ENCODE measurements around the gene PICK1.

The PICK1 gene

DNA sequence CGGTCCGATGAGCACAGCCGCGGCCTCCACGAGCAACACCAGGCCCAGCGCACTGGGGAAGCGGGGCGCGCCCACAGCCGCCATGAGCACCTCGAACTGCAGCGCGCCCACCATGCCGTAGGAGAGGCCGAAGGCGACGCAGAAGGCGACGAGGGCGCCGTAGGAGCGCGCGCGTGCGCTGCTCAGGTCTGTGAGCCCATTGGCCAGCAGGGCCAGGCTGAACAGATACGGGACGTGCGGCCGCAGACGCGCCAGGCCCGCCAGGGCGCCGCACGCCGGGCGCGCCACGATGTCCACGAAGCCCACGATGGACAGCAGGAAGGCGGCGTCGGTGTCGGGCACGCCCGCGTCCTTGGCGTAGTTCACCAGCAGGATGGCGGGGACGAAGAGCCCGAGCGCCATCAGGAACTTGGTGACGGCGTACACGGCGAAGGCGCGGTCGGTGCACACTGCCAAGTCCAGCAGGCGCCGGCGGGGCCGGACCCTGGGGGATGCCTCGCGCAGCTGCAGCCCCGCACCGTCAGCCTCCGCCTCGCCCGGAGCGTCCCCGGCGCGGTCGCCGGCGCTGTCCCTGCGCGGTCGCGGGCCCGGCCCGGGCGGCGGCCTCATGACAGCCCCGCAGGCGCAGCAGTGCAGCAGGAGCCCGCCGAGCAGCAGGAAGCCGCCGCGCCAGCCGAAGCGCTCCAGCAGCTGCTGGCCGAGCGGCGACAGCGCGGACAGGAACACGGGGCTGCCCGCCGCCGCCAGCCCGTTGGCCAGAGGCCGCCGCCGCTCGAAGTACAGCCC is 23.8 kb downstream of the PICK1 start:
- Histone ChIP-seq H3K9me3 (ENCODE audit: control insufficient read depth, insufficient read depth, low read depth, low read length) (no peaks in the 10 kb centered on the region), H3K4me3 (ENCODE audit: low read depth, low read length) (no peak overlapping the region), H3K27ac (ENCODE audit: extremely low read depth, low read depth, low read length) (no peak overlapping the region), H3K4me1 (ENCODE audit: control insufficient read depth, insufficient read depth, low read length) (no peaks in the 10 kb centered on the region), H3K36me3 (ENCODE audit: control insufficient read depth in 2 of 2, insufficient read depth in 1 of 2, low read length in 2 of 2) (peaks cover 0 to 23% of the 10 kb centered on the region in 2 experiments; a peak in 1 of 3 replicates)
- ChIA-PET POLR2A (interaction anchor here (0.6 to 1.2 kb wide), 2 partner anchors 17 to 367 kb away, joined by 3 to 4 read pairs; no protein-coding TSS in a partner anchor), CTCF (interaction anchor here (1.5 kb wide), 1 partner anchor 19 kb away, joined by 4 read pairs; no protein-coding TSS in a partner anchor)
- TF ChIP-seq, protein P1, sequence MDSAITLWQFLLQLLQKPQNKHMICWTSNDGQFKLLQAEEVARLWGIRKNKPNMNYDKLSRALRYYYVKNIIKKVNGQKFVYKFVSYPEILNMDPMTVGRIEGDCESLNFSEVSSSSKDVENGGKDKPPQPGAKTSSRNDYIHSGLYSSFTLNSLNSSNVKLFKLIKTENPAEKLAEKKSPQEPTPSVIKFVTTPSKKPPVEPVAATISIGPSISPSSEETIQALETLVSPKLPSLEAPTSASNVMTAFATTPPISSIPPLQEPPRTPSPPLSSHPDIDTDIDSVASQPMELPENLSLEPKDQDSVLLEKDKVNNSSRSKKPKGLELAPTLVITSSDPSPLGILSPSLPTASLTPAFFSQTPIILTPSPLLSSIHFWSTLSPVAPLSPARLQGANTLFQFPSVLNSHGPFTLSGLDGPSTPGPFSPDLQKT (IDR thresholded peaks at IDR 0.05; ENCODE audit: borderline replicate concordance, low read depth, low read length): no peak
- no peak for TF ChIP-seq ZNF76 (tag by site-specific recombination; IDR thresholded peaks at IDR 0.05; ENCODE audit: borderline replicate concordance, low read depth)
- TF ChIP-seq ZNF202 (tag by site-specific recombination; IDR thresholded peaks at IDR 0.05; ENCODE audit: borderline replicate concordance): no peak
- TF ChIP-seq TCF7L2 (IDR thresholded peaks at IDR 0.05; ENCODE audit: borderline replicate concordance, low read depth, low read length): no peak
- no peak for TF ChIP-seq ZNF555 (tag by site-specific recombination; conservative IDR thresholded peaks at IDR 0.05)

DNA sequence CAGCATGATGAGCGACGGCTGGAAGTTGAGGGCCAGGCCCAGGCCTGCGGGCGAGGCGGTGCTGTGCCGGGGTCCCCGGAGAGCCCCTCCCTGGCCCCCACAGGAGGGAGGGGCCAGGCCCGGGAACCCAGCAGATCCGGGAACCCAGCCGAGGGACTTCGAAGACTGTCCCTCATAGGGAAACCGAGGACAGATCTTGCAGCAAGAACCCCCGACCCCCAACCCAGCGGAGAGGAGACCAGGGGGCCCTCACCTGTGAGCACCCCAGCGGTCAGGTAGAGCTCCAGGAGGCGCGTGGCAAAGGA is 24.4 kb downstream of the PICK1 start:
- Histone ChIP-seq H3K36me3 (ENCODE audit: control insufficient read depth in 2 of 2, insufficient read depth in 1 of 2, low read length in 2 of 2) (peaks cover 0 to 19% of the 10 kb centered on the region in 2 experiments; a peak in 1 of 3 replicates), H3K4me3 (ENCODE audit: low read depth, low read length) (no peak overlapping the region), H3K9me3 (ENCODE audit: control insufficient read depth, insufficient read depth, low read depth, low read length) (no peaks in the 10 kb centered on the region), H3K4me1 (ENCODE audit: control insufficient read depth, insufficient read depth, low read length) (no peaks in the 10 kb centered on the region), H3K27ac (ENCODE audit: extremely low read depth, low read depth, low read length) (no peak overlapping the region)
- TF ChIP-seq GLIS2 (tag by site-specific recombination; IDR thresholded peaks at IDR 0.05) (peak; percentile 32; the same call in 1 of the 2 replicates), OVOL3 (tag by site-specific recombination; IDR thresholded peaks at IDR 0.05) (no peak), ZNF223 (tag by site-specific recombination; IDR thresholded peaks at IDR 0.05) (no peak)
- TF ChIP-seq, protein P2, sequence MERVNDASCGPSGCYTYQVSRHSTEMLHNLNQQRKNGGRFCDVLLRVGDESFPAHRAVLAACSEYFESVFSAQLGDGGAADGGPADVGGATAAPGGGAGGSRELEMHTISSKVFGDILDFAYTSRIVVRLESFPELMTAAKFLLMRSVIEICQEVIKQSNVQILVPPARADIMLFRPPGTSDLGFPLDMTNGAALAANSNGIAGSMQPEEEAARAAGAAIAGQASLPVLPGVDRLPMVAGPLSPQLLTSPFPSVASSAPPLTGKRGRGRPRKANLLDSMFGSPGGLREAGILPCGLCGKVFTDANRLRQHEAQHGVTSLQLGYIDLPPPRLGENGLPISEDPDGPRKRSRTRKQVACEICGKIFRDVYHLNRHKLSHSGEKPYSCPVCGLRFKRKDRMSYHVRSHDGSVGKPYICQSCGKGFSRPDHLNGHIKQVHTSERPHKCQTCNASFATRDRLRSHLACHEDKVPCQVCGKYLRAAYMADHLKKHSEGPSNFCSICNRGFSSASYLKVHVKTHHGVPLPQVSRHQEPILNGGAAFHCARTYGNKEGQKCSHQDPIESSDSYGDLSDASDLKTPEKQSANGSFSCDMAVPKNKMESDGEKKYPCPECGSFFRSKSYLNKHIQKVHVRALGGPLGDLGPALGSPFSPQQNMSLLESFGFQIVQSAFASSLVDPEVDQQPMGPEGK (tag by site-specific recombination; IDR thresholded peaks at IDR 0.05): 0 out of 2 replicates have a peak, but pooled peaks have one; percentile 17
- TF ChIP-seq, protein P3, sequence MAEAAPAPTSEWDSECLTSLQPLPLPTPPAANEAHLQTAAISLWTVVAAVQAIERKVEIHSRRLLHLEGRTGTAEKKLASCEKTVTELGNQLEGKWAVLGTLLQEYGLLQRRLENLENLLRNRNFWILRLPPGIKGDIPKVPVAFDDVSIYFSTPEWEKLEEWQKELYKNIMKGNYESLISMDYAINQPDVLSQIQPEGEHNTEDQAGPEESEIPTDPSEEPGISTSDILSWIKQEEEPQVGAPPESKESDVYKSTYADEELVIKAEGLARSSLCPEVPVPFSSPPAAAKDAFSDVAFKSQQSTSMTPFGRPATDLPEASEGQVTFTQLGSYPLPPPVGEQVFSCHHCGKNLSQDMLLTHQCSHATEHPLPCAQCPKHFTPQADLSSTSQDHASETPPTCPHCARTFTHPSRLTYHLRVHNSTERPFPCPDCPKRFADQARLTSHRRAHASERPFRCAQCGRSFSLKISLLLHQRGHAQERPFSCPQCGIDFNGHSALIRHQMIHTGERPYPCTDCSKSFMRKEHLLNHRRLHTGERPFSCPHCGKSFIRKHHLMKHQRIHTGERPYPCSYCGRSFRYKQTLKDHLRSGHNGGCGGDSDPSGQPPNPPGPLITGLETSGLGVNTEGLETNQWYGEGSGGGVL (tag by site-specific recombination; IDR thresholded peaks at IDR 0.05): no peak
- POLR2A ChIA-PET: interaction anchor here (0.6 kb wide), 1 partner anchor 366 kb away, joined by 3 read pairs; no protein-coding TSS in a partner anchor
- CTCF ChIA-PET: interaction anchor here (1.5 kb wide), 1 partner anchor 19 kb away, joined by 4 read pairs; no protein-coding TSS in a partner anchor

DNA sequence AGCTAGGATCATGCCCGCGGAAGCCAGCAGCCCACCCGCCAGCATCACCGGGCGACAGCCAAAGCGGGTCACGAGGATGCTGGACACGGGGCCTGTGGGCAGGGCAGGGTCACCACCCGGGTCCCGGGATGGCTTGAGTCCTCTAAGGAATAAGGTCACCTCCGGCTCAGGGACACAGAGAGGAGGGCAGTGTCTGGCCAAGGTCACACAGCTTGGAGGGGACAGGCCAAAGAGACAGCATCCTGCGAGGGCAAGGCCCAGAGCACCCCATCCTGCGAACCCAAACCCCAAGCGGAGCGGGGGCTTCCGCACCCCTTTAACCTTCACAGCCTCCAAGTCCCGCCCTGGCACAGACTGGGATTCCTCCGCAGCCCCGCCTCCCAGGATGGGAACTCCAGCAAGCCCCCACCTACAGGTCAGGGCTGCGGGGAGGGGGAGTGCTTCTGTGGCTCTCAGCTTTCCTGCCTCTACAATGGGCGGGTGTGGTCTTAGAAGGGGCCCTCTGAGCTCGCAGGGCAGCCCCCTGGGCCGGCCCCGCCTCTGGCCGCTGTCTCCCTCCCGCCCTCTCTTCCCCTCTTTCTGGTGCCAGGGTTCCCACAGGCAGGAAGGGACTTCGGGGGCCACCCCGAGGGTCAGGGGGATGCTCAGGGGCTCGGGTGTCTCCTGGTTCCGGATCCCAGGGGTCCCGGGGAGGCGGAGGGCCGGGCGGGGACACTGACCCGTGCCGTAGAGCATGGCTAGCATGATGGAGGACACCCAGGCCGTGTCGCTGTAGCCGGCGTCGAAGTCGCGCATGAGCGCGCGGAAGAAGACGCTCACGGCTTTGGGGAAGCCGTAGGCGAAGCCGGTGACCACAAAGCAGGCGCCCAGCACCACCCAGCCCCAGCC is 25.0 kb downstream of the PICK1 start:
- ChIA-PET CTCF (interaction anchor here (1.5 kb wide), 1 partner anchor 18 kb away, joined by 4 read pairs; no protein-coding TSS in a partner anchor), POLR2A (interaction anchor here (0.6 kb wide), 1 partner anchor 365 kb away, joined by 3 read pairs; no protein-coding TSS in a partner anchor)
- Histone ChIP-seq H3K4me1 (ENCODE audit: control insufficient read depth, insufficient read depth, low read length) (no peaks in the 10 kb centered on the region), H3K36me3 (ENCODE audit: control insufficient read depth in 2 of 2, insufficient read depth in 1 of 2, low read length in 2 of 2) (peaks cover 0 to 20% of the 10 kb centered on the region in 2 experiments; a peak in 1 of 3 replicates), H3K4me3 (ENCODE audit: low read depth, low read length) (no peak overlapping the region), H3K9me3 (ENCODE audit: control insufficient read depth, insufficient read depth, low read depth, low read length) (no peaks in the 10 kb centered on the region), H3K27ac (ENCODE audit: extremely low read depth, low read depth, low read length) (no peak overlapping the region)
- TF ChIP-seq SP3 (tag by site-specific recombination; IDR thresholded peaks at IDR 0.05): no peak
- TF ChIP-seq SP2 (tag by site-specific recombination; IDR thresholded peaks at IDR 0.05): peak; percentile 37; the same call in 1 of the 2 replicates
- 0 out of 2 replicates have a peak, but pooled peaks have one; percentile 14 for TF ChIP-seq KLF8 (tag by site-specific recombination; IDR thresholded peaks at IDR 0.05)
- TF ChIP-seq ZNF114 (tag by site-specific recombination; IDR thresholded peaks at IDR 0.05): no peak
- no peak for TF ChIP-seq PRDM1 (tag by site-specific recombination; IDR thresholded peaks at IDR 0.05)
- no peak for TF ChIP-seq ZNF266 (tag by site-specific recombination; IDR thresholded peaks at IDR 0.05; ENCODE audit: low read depth)
- TF ChIP-seq, protein P4, sequence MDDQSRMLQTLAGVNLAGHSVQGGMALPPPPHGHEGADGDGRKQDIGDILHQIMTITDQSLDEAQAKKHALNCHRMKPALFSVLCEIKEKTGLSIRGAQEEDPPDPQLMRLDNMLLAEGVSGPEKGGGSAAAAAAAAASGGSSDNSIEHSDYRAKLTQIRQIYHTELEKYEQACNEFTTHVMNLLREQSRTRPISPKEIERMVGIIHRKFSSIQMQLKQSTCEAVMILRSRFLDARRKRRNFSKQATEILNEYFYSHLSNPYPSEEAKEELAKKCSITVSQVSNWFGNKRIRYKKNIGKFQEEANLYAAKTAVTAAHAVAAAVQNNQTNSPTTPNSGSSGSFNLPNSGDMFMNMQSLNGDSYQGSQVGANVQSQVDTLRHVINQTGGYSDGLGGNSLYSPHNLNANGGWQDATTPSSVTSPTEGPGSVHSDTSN (CRISPR knock-in tag; IDR thresholded peaks at IDR 0.05): no peak
- TF ChIP-seq ZNF174 (tag by site-specific recombination; IDR thresholded peaks at IDR 0.05): no peak
